HCT116 (cell line): ENCODE data around the gene PCSK2. TPM values are rescaled to one million over a fixed set of nuclear protein-coding genes. Genes with fewer than 3 reads are reported as not detected.

Experiments
- ATAC-seq: fragments of 200-7000 bp; cut with Tn5 transposase; 2 replicates; pipeline ENCODE4 v1.9.1; 2020; ENCODE audit warnings: mild to moderate bottlenecking, moderate library complexity
- BruUV-seq: library from RNA; stranded (reverse); fragments of 400-500 nt; replicated peaks from 2 replicates; lab custom pipeline; 2021; lab: Mats Ljungman, UMichigan
- CTCF ChIA-PET: fragments of 300-600 bp; sonication (Branson Sonifier 250); formaldehyde crosslinking; loops from one replicate; lab custom pipeline; 2021; ENCODE audit warnings: antibody characterized with exemption; lab: Charles Lee
- POLR2A ChIA-PET: fragments of 300-600, 350-600 bp; sonication (Branson Sonifier 250); formaldehyde crosslinking; loops from one replicate; lab custom pipeline; 2021; ENCODE audit warnings: antibody characterized with exemption; lab: Charles Lee
- RAD21 ChIA-PET, 2 experiments: fragments of 300-600 bp; sonication (Branson Sonifier 250); formaldehyde crosslinking; loops; one replicate each; lab custom pipeline; 2023; ENCODE audit warnings: low total read pairs in 2 of 2; ENCODE audit not compliant: uncharacterized antibody in 2 of 2, unreplicated experiment in 2 of 2, low non-redundant PET in 1 of 2; lab: Charles Lee
- DNase-seq: peaks from one replicate; pipeline ENCODE4 v3.0.0-alpha.2; 2010; ENCODE audit warnings: low read depth, low spot score
- H2AFZ ChIP-seq: fragments of 200-600 bp; shearing (Covaris generic), sonication (generic); 2 replicates; pipeline ENCODE4 v1.6.1; 2017; ENCODE audit warnings: low read depth, mixed run types, mixed read lengths, antibody characterized with exemption, low read length; ENCODE audit not compliant: poor library complexity, severe bottlenecking
- H3K27ac ChIP-seq: 2 replicates; pipeline ENCODE4 v1.5.1; 2012; ENCODE audit warnings: low read depth, low read length
- H3K27me3 ChIP-seq: fragments of 200-600 bp; sonication (generic); 2 replicates; pipeline ENCODE4 v1.6.1; 2016; ENCODE audit warnings: mixed run types, low read length, mixed read lengths; ENCODE audit not compliant: insufficient read depth
- H3K36me3 ChIP-seq, 2 experiments: fragments of 200-500 bp in 1 of 2; fragments of 200-600 bp in 1 of 2; sonication (Bioruptor generic) in 1 of 2; sonication (generic) in 1 of 2; 2 replicates each; pipeline versions ENCODE4 v1.5.1 to v1.6.1; 2014 to 2016; ENCODE audit warnings: low read length in 2 of 2, inconsistent platforms in 1 of 2, mixed read lengths in 1 of 2, mixed run types in 1 of 2; ENCODE audit not compliant: insufficient read depth in 2 of 2, control insufficient read depth in 1 of 2
- H3K4me1 ChIP-seq, 2 experiments: fragments of 200-600 bp in 1 of 2; sonication (generic) in 1 of 2; 2 replicates each; pipeline versions ENCODE4 v1.5.1 to v1.6.1; 2012 to 2017; ENCODE audit warnings: low read length in 2 of 2, inconsistent platforms in 1 of 2, mild to moderate bottlenecking in 1 of 2, mixed read lengths in 1 of 2, mixed run types in 1 of 2, moderate library complexity in 1 of 2; ENCODE audit not compliant: insufficient read depth in 2 of 2, control insufficient read depth in 1 of 2
- H3K4me2 ChIP-seq: fragments of 200-600 bp; sonication (generic); 2 replicates; pipeline ENCODE4 v1.6.1; 2017; ENCODE audit warnings: mixed run types, low read length, mixed read lengths
- H3K4me3 ChIP-seq, 2 experiments: fragments of 200-600 bp in 1 of 2; sonication (generic) in 1 of 2; replicated peaks in 1 of 2; 2 replicates each; pipeline ENCODE4 v1.5.1; 2011 to 2016; ENCODE audit warnings: low read length in 2 of 2, control low read depth in 1 of 2, low read depth in 1 of 2, mild to moderate bottlenecking in 1 of 2, mixed read lengths in 1 of 2, mixed run types in 1 of 2
- H3K79me2 ChIP-seq: fragments of 200-600 bp; sonication (generic); 2 replicates; pipeline ENCODE4 v1.6.1; 2017; ENCODE audit warnings: mild to moderate bottlenecking, mixed run types, low read length, moderate library complexity, mixed read lengths; ENCODE audit not compliant: insufficient read depth
- H3K9ac ChIP-seq: fragments of 200-600 bp; sonication (generic); 2 replicates; pipeline ENCODE4 v1.6.1; 2016; ENCODE audit warnings: low read length, mixed read lengths
- H3K9me2 ChIP-seq: fragments of 200-600 bp; sonication (generic), shearing (Covaris generic); 2 replicates; pipeline ENCODE4 v1.6.1; 2017; ENCODE audit warnings: mixed run types, mild to moderate bottlenecking, moderate library complexity; ENCODE audit not compliant: insufficient read depth
- H3K9me3 ChIP-seq, 2 experiments: fragments of 200-500 bp in 1 of 2; fragments of 200-600 bp in 1 of 2; sonication (Bioruptor generic) in 1 of 2; sonication (generic) in 1 of 2; 2 replicates each; pipeline ENCODE4 v1.6.1; 2014 to 2017; ENCODE audit warnings: low read length in 2 of 2, mixed read lengths in 2 of 2, inconsistent platforms in 1 of 2, low read depth in 1 of 2, mild to moderate bottlenecking in 1 of 2, mixed run types in 1 of 2, moderate library complexity in 1 of 2; ENCODE audit not compliant: control insufficient read depth in 1 of 2, insufficient read depth in 1 of 2
- H4K20me1 ChIP-seq: fragments of 200-600 bp; sonication (generic), shearing (Covaris generic); 2 replicates; pipeline ENCODE4 v1.6.1; 2017; ENCODE audit warnings: mixed run types, mild to moderate bottlenecking, moderate library complexity; ENCODE audit not compliant: insufficient read depth
- ATF3 ChIP-seq: IDR thresholded peaks from 2 replicates; pipeline ENCODE4 v1.6.1; 2012
- CEBPB ChIP-seq: IDR thresholded peaks from 2 replicates; pipeline ENCODE4 v1.6.1; 2012; ENCODE audit warnings: low read depth
- ELF1 ChIP-seq: IDR thresholded peaks from 2 replicates; pipeline ENCODE4 v1.6.1; 2012; ENCODE audit warnings: low read depth, borderline replicate concordance
- EZH2phosphoT487 ChIP-seq: fragments of 200-600 bp; IDR thresholded peaks from 2 replicates; pipeline ENCODE4 v1.6.1; 2018; ENCODE audit warnings: antibody characterized with exemption, borderline replicate concordance
- FOSL1 ChIP-seq: IDR thresholded peaks from 2 replicates; pipeline ENCODE4 v1.6.1; 2012; ENCODE audit warnings: low read depth
- JUND ChIP-seq: IDR thresholded peaks from 2 replicates; pipeline ENCODE4 v1.6.1; 2012
- MAX ChIP-seq: IDR thresholded peaks from 2 replicates; pipeline ENCODE4 v1.6.1; 2012
- POLR2A ChIP-seq: IDR thresholded peaks from 2 replicates; pipeline ENCODE4 v1.7.0; 2011; ENCODE audit warnings: borderline replicate concordance; ENCODE audit not compliant: insufficient read depth, insufficient read length; ENCODE audit errors: extremely low read depth
- POLR2AphosphoS5 ChIP-seq: IDR thresholded peaks from 2 replicates; pipeline ENCODE4 v1.6.1; 2011; ENCODE audit warnings: mild to moderate bottlenecking, low read depth, low read length, moderate library complexity
- RAD21 ChIP-seq: IDR thresholded peaks from 2 replicates; pipeline ENCODE4 v1.6.1; 2012; ENCODE audit warnings: low read depth, mild to moderate bottlenecking
- SP1 ChIP-seq: IDR thresholded peaks from 2 replicates; pipeline ENCODE4 v1.6.1; 2012; ENCODE audit warnings: low read depth
- SRF ChIP-seq: IDR thresholded peaks from 2 replicates; pipeline ENCODE4 v1.6.1; 2012; ENCODE audit warnings: low read depth
- TCF7L2 ChIP-seq: IDR thresholded peaks from 2 replicates; pipeline ENCODE4 v1.7.0; 2011; ENCODE audit warnings: borderline replicate concordance, inconsistent platforms; ENCODE audit not compliant: insufficient read depth, insufficient read length; ENCODE audit errors: extremely low read depth
- YY1 ChIP-seq: IDR thresholded peaks from 2 replicates; pipeline ENCODE4 v1.6.1; 2011; ENCODE audit warnings: low read length, low read depth, moderate library complexity, mild to moderate bottlenecking; ENCODE audit not compliant: insufficient replicate concordance; ENCODE audit errors: extremely low read depth
- ZBTB33 ChIP-seq: IDR thresholded peaks from 2 replicates; pipeline ENCODE4 v1.6.1; 2011; ENCODE audit warnings: mild to moderate bottlenecking, low read length, moderate library complexity; ENCODE audit not compliant: insufficient replicate concordance; ENCODE audit errors: extremely low read depth
- ZFX ChIP-seq: fragments of 450-650 bp; IDR thresholded peaks from 2 replicates; pipeline ENCODE4 v1.6.1; 2017
- intact Hi-C: fragments of 100-400 bp; cut with micrococcal nuclease; formaldehyde crosslinking; loops from 2 replicates; pipeline ENCODE4 v1.10.0; 2022
- total RNA-seq: library from RNA; stranded (reverse); gene quantifications from one replicate; pipeline ENCODE4 v1.2.1, GENCODE V29; 2021; ENCODE audit not compliant: unreplicated experiment

The PCSK2 gene
- total RNA-seq, 1 experiment from 2014 or later: not detected

- H3K4me3 ChIP-seq: no peak overlapping the region
- H3K9ac ChIP-seq: no peak overlapping the region
- no peak overlapping the region for H3K4me2 ChIP-seq
- no peak for DNase-seq
- ChIA-PET CTCF (interaction anchor here (1.2 kb wide), 1 partner anchor 618 kb away, joined by 3 read pairs; no protein-coding TSS in a partner anchor), POLR2A (no interaction called here), RAD21 (no interaction called here)
- no peak for ATAC-seq
- no peaks in the 10 kb centered on the region for H3K4me1 ChIP-seq
- H3K9me2 ChIP-seq: no peaks in the 10 kb centered on the region
- H2AFZ ChIP-seq: no peak overlapping the region
- H4K20me1 ChIP-seq: no peaks in the 10 kb centered on the region
- peaks cover 40% of the 10 kb centered on the region for H3K27me3 ChIP-seq
- no peak for TF ChIP-seq ZFX
- no peak for TF ChIP-seq FOSL1
- TF ChIP-seq CEBPB: no peak
- no peak for TF ChIP-seq ZBTB33
- no peak for TF ChIP-seq SP1
- no peak for TF ChIP-seq RAD21
- TF ChIP-seq YY1: no peak
- no peak for TF ChIP-seq TCF7L2
- TF ChIP-seq POLR2AphosphoS5: no peak
- TF ChIP-seq ATF3: no peak
- TF ChIP-seq EZH2phosphoT487: no peak
- no peak for TF ChIP-seq SRF
- TF ChIP-seq ELF1: no peak
- TF ChIP-seq JUND: no peak
- no peak for TF ChIP-seq MAX
- TF ChIP-seq POLR2A: no peak
- no peaks in the 10 kb centered on the region for H3K9me3 ChIP-seq
- no peaks in the 10 kb centered on the region for H3K36me3 ChIP-seq
- H3K79me2 ChIP-seq: no peaks in the 10 kb centered on the region
- no peak overlapping the region for H3K27ac ChIP-seq
- intact Hi-C loops: no loop called here
- no TSS peak for BruUV-seq
These were observed 194.7 kb downstream of the PCSK2 start for GRCh38 chr20:17421493-17421892.
